Endothelial cell of umbilical vein (primary cell): ENCODE measurements around the gene C17orf67. TPM values are rescaled to one million over a fixed set of nuclear protein-coding genes. Genes with fewer than 3 reads are reported as not detected.

Experiments used
- BruUV-seq: library from RNA; stranded (reverse); fragments of 400-500 nt; replicated peaks from 2 replicates; lab custom pipeline; 2021; lab: Mats Ljungman, UMichigan
- CTCF ChIA-PET: fragments of 300-600, 350-600 bp; sonication (Branson Sonifier 250); formaldehyde crosslinking; loops from one replicate; lab custom pipeline; 2021; ENCODE audit warnings: antibody characterized with exemption, inconsistent platforms; lab: Charles Lee
- POLR2A ChIA-PET: fragments of 300-600, 350-600 bp; sonication (Branson Sonifier 250); formaldehyde crosslinking; loops from one replicate; lab custom pipeline; 2021; ENCODE audit warnings: antibody characterized with exemption, inconsistent platforms; lab: Charles Lee
- DNase-seq: peaks from one replicate; pipeline ENCODE4 v3.0.0-alpha.2; 2011; ENCODE audit warnings: low read depth, low spot score
- FAIRE-seq: peaks from 2 replicates; lab custom pipeline; 2011; peaks lifted over from hg19 to GRCh38; lab: Jason Lieb, UNC
- H2AFZ ChIP-seq: 2 replicates; pipeline ENCODE4 v1.6.0; 2012; ENCODE audit warnings: low read depth, low read length, control low read depth, inconsistent platforms
- H3K27ac ChIP-seq: 2 replicates; pipeline ENCODE4 v1.5.1; 2011; ENCODE audit warnings: low read depth, mild to moderate bottlenecking, control low read depth, low read length, moderate library complexity; ENCODE audit not compliant: insufficient read depth
- H3K27me3 ChIP-seq, 2 experiments: 2 replicates each; pipeline versions ENCODE4 v1.6.0 to v1.6.1; 2011; ENCODE audit warnings: low read length in 2 of 2, mixed read lengths in 1 of 2; ENCODE audit not compliant: control insufficient read depth in 2 of 2, insufficient read depth in 2 of 2
- H3K36me3 ChIP-seq, 2 experiments: 2 replicates in 1 of 2; 3 replicates in 1 of 2; pipeline ENCODE4 v1.5.1; 2011; ENCODE audit warnings: low read length in 2 of 2, mild to moderate bottlenecking in 1 of 2, moderate library complexity in 1 of 2; ENCODE audit not compliant: control insufficient read depth in 2 of 2, insufficient read depth in 2 of 2; ENCODE audit errors: extremely low read depth in 1 of 2
- H3K4me1 ChIP-seq: 3 replicates; pipeline ENCODE4 v1.5.1; 2011; ENCODE audit warnings: mild to moderate bottlenecking, low read length; ENCODE audit not compliant: control insufficient read depth, insufficient read depth; ENCODE audit errors: extremely low read depth
- H3K4me2 ChIP-seq: 2 replicates; pipeline ENCODE4 v1.6.1; 2011; ENCODE audit warnings: low read length, control low read depth, mixed read lengths; ENCODE audit not compliant: insufficient read depth
- H3K4me3 ChIP-seq, 3 experiments: fragments of 200-600 bp in 1 of 3; sonication (generic), shearing (Covaris generic) in 1 of 3; replicated peaks in 1 of 3; 2 replicates each; pipeline ENCODE4 v1.5.1; 2011 to 2016; ENCODE audit warnings: control low read depth in 3 of 3, low read length in 3 of 3, mild to moderate bottlenecking in 2 of 3, inconsistent platforms in 1 of 3, low read depth in 1 of 3, moderate library complexity in 1 of 3; ENCODE audit not compliant: insufficient read depth in 1 of 3
- H3K79me2 ChIP-seq: 2 replicates; pipeline ENCODE4 v1.6.0; 2012; ENCODE audit warnings: low read length, inconsistent platforms; ENCODE audit not compliant: control insufficient read depth, insufficient read depth
- H3K9ac ChIP-seq: replicated peaks from 2 replicates; pipeline ENCODE3; 2011; ENCODE audit warnings: low read length, control low read depth; ENCODE audit not compliant: insufficient read depth; ENCODE audit errors: extremely low read depth
- H3K9me1 ChIP-seq: replicated peaks from 3 replicates; pipeline ENCODE4 v1.6.0; 2011; ENCODE audit warnings: mild to moderate bottlenecking, low read length; ENCODE audit not compliant: control insufficient read depth, insufficient read depth; ENCODE audit errors: extremely low read depth
- H3K9me3 ChIP-seq: replicated peaks from 2 replicates; pipeline ENCODE4 v1.5.1; 2012; ENCODE audit warnings: low read length, inconsistent platforms; ENCODE audit not compliant: control insufficient read depth, insufficient read depth
- H4K20me1 ChIP-seq: replicated peaks from 2 replicates; pipeline ENCODE3; 2011; ENCODE audit warnings: mild to moderate bottlenecking, low read length; ENCODE audit not compliant: control insufficient read depth, insufficient read depth; ENCODE audit errors: extremely low read depth
- EZH2 ChIP-seq: IDR thresholded peaks from 2 replicates; pipeline ENCODE4 v1.6.1; 2012; ENCODE audit warnings: borderline replicate concordance, low read depth, mild to moderate bottlenecking, moderate library complexity, low read length, inconsistent platforms; ENCODE audit not compliant: severe bottlenecking
- FOS ChIP-seq: IDR thresholded peaks from 2 replicates; pipeline ENCODE4 v1.6.1; 2011; ENCODE audit warnings: mild to moderate bottlenecking, low read length, moderate library complexity, borderline replicate concordance; ENCODE audit not compliant: insufficient read depth
- dilution Hi-C: fragments of 300-500 bp; cut with MboI; formaldehyde crosslinking; loops from one replicate; pipeline ENCODE4 v1.15.0; 2019; ENCODE audit warnings: low sequenced_read_pairs; ENCODE audit not compliant: extremely low pct_ligation_motif_present
- intact Hi-C: fragments of 100-400 bp; cut with micrococcal nuclease; formaldehyde crosslinking; loops from one replicate; pipeline ENCODE4 v1.10.0; 2022
- polyA plus RNA-seq, 4 experiments: library from polyadenylated mRNA; depleted of rRNA in 3 of 4; stranded (reverse) in 3 of 4; unstranded in 1 of 4; fragments of >200 nt; gene quantifications; 2 replicates each; pipeline versions ENCODE4 v1.2.1 to v1.2.3, GENCODE V29; 2011 to 2012; ENCODE audit warnings: missing spikeins in 1 of 4
- total RNA-seq: library from RNA; stranded (reverse); gene quantifications from 2 replicates; pipeline ENCODE4 v1.2.3, GENCODE V29; 2021

Gene C17orf67
- total and polyA plus RNA-seq, 2 donors (not counting 3 experiments of a cell fraction or from before 2014, with no cell fraction given) = 1.9 to 5.8 TPM

DNA sequence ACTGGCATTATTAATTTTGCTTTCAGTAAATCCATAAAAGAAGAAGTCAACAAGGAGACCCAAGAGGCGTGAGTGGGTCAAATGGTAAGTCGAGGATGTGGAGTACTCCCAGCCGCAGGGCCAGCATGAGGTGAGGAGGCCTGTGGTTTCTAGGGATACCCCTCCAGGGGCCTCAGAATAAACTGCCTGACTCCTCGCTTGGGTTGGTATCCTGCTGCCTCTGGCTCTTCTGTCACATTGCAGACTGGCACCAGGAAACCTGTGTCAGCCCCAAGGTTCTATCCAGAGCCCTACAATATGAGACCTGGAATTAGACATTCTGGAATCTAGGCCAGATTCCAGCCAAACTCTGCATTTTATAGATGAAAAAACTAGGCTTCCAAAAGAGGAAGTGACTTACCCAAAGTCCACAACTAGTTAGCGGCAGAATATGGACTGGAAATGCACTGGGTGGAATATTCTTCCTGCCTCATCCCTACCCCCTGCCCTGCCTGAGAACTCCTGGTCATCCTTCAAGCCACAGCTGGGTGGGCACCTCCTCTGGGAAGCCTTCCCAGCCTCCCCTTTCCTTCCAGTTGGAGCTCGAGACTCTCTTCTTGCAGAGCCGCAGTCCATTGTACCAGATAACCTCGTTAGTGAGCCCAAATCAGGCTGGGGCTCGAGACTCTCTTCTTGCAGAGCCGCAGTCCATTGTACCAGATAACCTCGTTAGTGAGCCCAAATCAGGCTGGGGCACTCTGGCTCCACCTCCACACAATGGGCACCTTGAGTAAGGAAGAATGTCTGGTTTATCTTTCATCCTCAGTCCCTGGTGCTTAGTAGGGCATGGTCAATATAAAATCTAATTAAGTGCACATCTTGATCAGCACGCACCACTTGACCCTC, 22.6 kb downstream of the C17orf67 start:
- no peak for FAIRE-seq

DNA sequence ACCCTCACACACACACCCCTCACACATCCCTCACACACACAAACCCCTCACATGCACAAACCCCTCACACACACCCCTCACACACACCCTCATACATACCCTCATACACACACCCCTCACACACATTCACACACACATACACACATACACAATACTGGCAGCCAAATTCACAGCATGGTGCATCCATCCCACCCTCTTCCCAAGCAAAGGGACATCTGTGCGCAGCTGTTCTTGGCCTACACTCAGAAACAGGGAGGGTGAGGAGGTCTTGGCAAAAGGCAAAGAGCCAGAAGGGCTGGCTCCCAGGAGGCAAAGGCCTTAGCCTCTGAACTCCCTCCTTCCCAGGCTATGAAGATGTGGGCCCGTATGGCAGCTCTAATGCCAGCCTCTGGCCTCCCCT, 23.4 kb downstream of the C17orf67 start:
- H3K4me1 ChIP-seq = no peaks in the 10 kb centered on the region
- intact Hi-C loops (no loop called here), dilution Hi-C loops (no loop called here)
- FAIRE-seq (no peak), DNase-seq (no peak)
- no peak overlapping the region for H2AFZ ChIP-seq
- no peaks in the 10 kb centered on the region for H3K27me3 ChIP-seq
- no peaks in the 10 kb centered on the region for H3K9me1 ChIP-seq
- no peak overlapping the region for H3K27ac ChIP-seq
- no TSS peak for BruUV-seq
- no peak overlapping the region for H3K4me2 ChIP-seq
- H3K9ac ChIP-seq = no peak overlapping the region
- no peaks in the 10 kb centered on the region for H3K36me3 ChIP-seq
- POLR2A ChIA-PET = no interaction called here
- CTCF ChIA-PET = no interaction called here
- no peaks in the 10 kb centered on the region for H4K20me1 ChIP-seq
- no peaks in the 10 kb centered on the region for H3K79me2 ChIP-seq
- TF ChIP-seq EZH2 = no peak
- no peaks in the 10 kb centered on the region for H3K9me3 ChIP-seq
- no peak overlapping the region for H3K4me3 ChIP-seq

More for the DNA sequence above, 22.6 kb downstream of the C17orf67 start:
- H3K27me3 ChIP-seq = no peaks in the 10 kb centered on the region
- peaks cover 5% of the 10 kb centered on the region for H3K4me1 ChIP-seq
- no peaks in the 10 kb centered on the region for H3K9me3 ChIP-seq
- POLR2A ChIA-PET = no interaction called here
- H3K79me2 ChIP-seq = no peaks in the 10 kb centered on the region
- H3K9ac ChIP-seq = no peak overlapping the region
- H3K27ac ChIP-seq = no peak overlapping the region
- no TSS peak for BruUV-seq
- TF ChIP-seq FOS = no peak
- TF ChIP-seq EZH2 = no peak
- intact Hi-C loops = no loop called here
- H2AFZ ChIP-seq = no peak overlapping the region
- no peaks in the 10 kb centered on the region for H3K36me3 ChIP-seq
- CTCF ChIA-PET = no interaction called here
- no peaks in the 10 kb centered on the region for H4K20me1 ChIP-seq
- no peaks in the 10 kb centered on the region for H3K9me1 ChIP-seq
- no peak overlapping the region for H3K4me3 ChIP-seq
- no peak overlapping the region for H3K4me2 ChIP-seq
- dilution Hi-C loops = no loop called here
- DNase-seq = no peak
